IMR-90 (cell line): Measurements from ENCODE around the gene ZFAND5. TPM values are rescaled to one million over a fixed set of nuclear protein-coding genes. Genes with fewer than 3 reads are reported as not detected.

Experiments
- ATAC-seq: fragments of 200-7000 bp; cut with Tn5 transposase; 2 replicates; pipeline ENCODE4 v1.9.1; 2020; ENCODE audit warnings: low read depth, mild to moderate bottlenecking, moderate library complexity
- BruUV-seq: library from RNA; stranded (reverse); fragments of 400-500 nt; replicated peaks from 2 replicates; lab custom pipeline; 2021; lab: Mats Ljungman, UMichigan
- CTCF ChIA-PET: fragments of 300-600 bp; formaldehyde crosslinking; extraction: SDS; loops from one replicate; lab custom pipeline; 2021; ENCODE audit warnings: antibody characterized with exemption; lab: Yijun Ruan, JAX
- POLR2A ChIA-PET: fragments of 300-600 bp; sonication (Branson Sonifier 250); formaldehyde crosslinking; loops from one replicate; lab custom pipeline; 2022; ENCODE audit warnings: antibody characterized with exemption; ENCODE audit not compliant: unreplicated experiment; lab: Charles Lee
- DNase-seq: peaks from one replicate; pipeline ENCODE4 v3.0.0; 2013
- H2AFZ ChIP-seq: replicated peaks from 2 replicates; pipeline ENCODE3; 2013; ENCODE audit warnings: low read length, mild to moderate bottlenecking; ENCODE audit not compliant: poor library complexity
- H2AK5ac ChIP-seq: 2 replicates; pipeline ENCODE4 v1.6.1; 2013; ENCODE audit warnings: low read depth, low read length, inconsistent platforms
- H2AK9ac ChIP-seq: replicated peaks from 2 replicates; pipeline ENCODE3; 2013; ENCODE audit warnings: mild to moderate bottlenecking, low read depth, low read length, moderate library complexity; ENCODE audit not compliant: poor library complexity
- H2BK120ac ChIP-seq: 2 replicates; pipeline ENCODE4 v1.6.1; 2013; ENCODE audit warnings: low read depth, low read length, inconsistent platforms
- H2BK15ac ChIP-seq: 3 replicates; pipeline ENCODE4 v1.6.1; 2013; ENCODE audit warnings: low read depth, low read length, inconsistent platforms
- H2BK20ac ChIP-seq: 2 replicates; pipeline ENCODE4 v1.6.1; 2013; ENCODE audit warnings: low read depth, mild to moderate bottlenecking, inconsistent platforms, low read length, moderate library complexity
- H2BK5ac ChIP-seq: 2 replicates; pipeline ENCODE4 v1.6.1; 2013; ENCODE audit warnings: mild to moderate bottlenecking, low read depth, low read length, inconsistent platforms; ENCODE audit not compliant: poor library complexity, severe bottlenecking
- H3K14ac ChIP-seq: replicated peaks from 2 replicates; pipeline ENCODE4 v1.6.1; 2013; ENCODE audit warnings: low read depth, low read length, inconsistent platforms
- H3K18ac ChIP-seq: 2 replicates; pipeline ENCODE4 v1.6.1; 2013; ENCODE audit warnings: low read depth, low read length, control low read depth
- H3K23ac ChIP-seq: 2 replicates; pipeline ENCODE4 v1.6.1; 2013; ENCODE audit warnings: low read depth, low read length, inconsistent platforms
- H3K27ac ChIP-seq: 2 replicates; pipeline ENCODE4 v1.5.1; 2013; ENCODE audit warnings: mild to moderate bottlenecking, control low read depth, low read length; ENCODE audit not compliant: insufficient read depth
- H3K27me3 ChIP-seq: 2 replicates; pipeline ENCODE4 v1.6.1; 2013; ENCODE audit warnings: low read length; ENCODE audit not compliant: control insufficient read depth, insufficient read depth
- H3K36me3 ChIP-seq: 2 replicates; pipeline ENCODE4 v1.6.1; 2013; ENCODE audit warnings: low read length, mixed read lengths; ENCODE audit not compliant: control insufficient read depth, insufficient read depth
- H3K4ac ChIP-seq: 2 replicates; pipeline ENCODE4 v1.6.1; 2013; ENCODE audit warnings: low read depth, low read length, inconsistent platforms
- H3K4me1 ChIP-seq: 2 replicates; pipeline ENCODE4 v1.6.1; 2013; ENCODE audit warnings: low read length, mixed read lengths; ENCODE audit not compliant: control insufficient read depth, insufficient read depth
- H3K4me2 ChIP-seq: 2 replicates; pipeline ENCODE4 v1.6.1; 2013; ENCODE audit warnings: low read depth, mild to moderate bottlenecking, control low read depth, low read length, moderate library complexity
- H3K4me3 ChIP-seq: 2 replicates; pipeline ENCODE4 v1.5.1; 2013; ENCODE audit warnings: low read depth, mild to moderate bottlenecking, control low read depth, low read length, moderate library complexity; ENCODE audit not compliant: insufficient read depth
- H3K56ac ChIP-seq: 2 replicates; pipeline ENCODE4 v1.6.1; 2013; ENCODE audit warnings: low read length, inconsistent platforms; ENCODE audit not compliant: insufficient read depth; ENCODE audit errors: extremely low read depth
- H3K79me1 ChIP-seq, 2 experiments: 2 replicates each; pipeline ENCODE4 v1.6.1; 2013; ENCODE audit warnings: low read length in 2 of 2, inconsistent platforms in 1 of 2, low read depth in 1 of 2
- H3K9ac ChIP-seq: 2 replicates; pipeline ENCODE4 v1.6.1; 2013; ENCODE audit warnings: low read depth, low read length, control low read depth
- H3K9me1 ChIP-seq: 2 replicates; pipeline ENCODE4 v1.6.1; 2013; ENCODE audit warnings: low read length, inconsistent platforms; ENCODE audit not compliant: insufficient read depth
- H3K9me3 ChIP-seq: 2 replicates; pipeline ENCODE4 v1.6.1; 2013; ENCODE audit warnings: low read length; ENCODE audit not compliant: control insufficient read depth, insufficient read depth
- H4K20me1 ChIP-seq: 2 replicates; pipeline ENCODE4 v1.6.1; 2013; ENCODE audit warnings: low read length, inconsistent platforms; ENCODE audit not compliant: insufficient read depth
- H4K5ac ChIP-seq: 2 replicates; pipeline ENCODE4 v1.6.1; 2013; ENCODE audit warnings: mild to moderate bottlenecking, low read depth, low read length, control low read depth
- H4K8ac ChIP-seq, 2 experiments: 2 replicates each; pipeline ENCODE4 v1.6.1; 2013; ENCODE audit warnings: low read depth in 2 of 2, low read length in 2 of 2, control low read depth in 1 of 2, inconsistent platforms in 1 of 2
- H4K91ac ChIP-seq: 2 replicates; pipeline ENCODE4 v1.6.1; 2013; ENCODE audit warnings: low read depth, low read length, inconsistent platforms; ENCODE audit not compliant: insufficient read depth
- BHLHE40 ChIP-seq: fragments of 150-350 bp; IDR thresholded peaks from 2 replicates; pipeline ENCODE4 v1.6.1; 2016; ENCODE audit warnings: mild to moderate bottlenecking, low read depth, low read length
- MXI1 ChIP-seq: IDR thresholded peaks from 2 replicates; pipeline ENCODE4 v1.6.1; 2012; ENCODE audit warnings: low read depth, mild to moderate bottlenecking, low read length, moderate library complexity, borderline replicate concordance
- NFE2L2 ChIP-seq: fragments of 150-350 bp; IDR thresholded peaks from 2 replicates; pipeline ENCODE4 v1.6.1; 2016; ENCODE audit warnings: low read depth, mild to moderate bottlenecking, low read length
- RAD21 ChIP-seq: IDR thresholded peaks from 2 replicates; pipeline ENCODE4 v1.6.1; 2012; ENCODE audit warnings: low read length, improper control_type of control experiment
- RCOR1 ChIP-seq: IDR thresholded peaks from 2 replicates; pipeline ENCODE4 v1.6.1; 2012; ENCODE audit warnings: mild to moderate bottlenecking, low read length, improper control_type of control experiment; ENCODE audit not compliant: insufficient replicate concordance
- RFX5 ChIP-seq: IDR thresholded peaks from 2 replicates; pipeline ENCODE4 v1.8.0; 2012; ENCODE audit warnings: low read depth, mild to moderate bottlenecking, low read length, moderate library complexity
- USF2 ChIP-seq: fragments of 150-350 bp; IDR thresholded peaks from 2 replicates; pipeline ENCODE4 v1.6.1; 2017; ENCODE audit warnings: mild to moderate bottlenecking, antibody characterized with exemption, low read length, low read depth
- WGBS, 2 experiments: methylation state at CpG; one replicate each; pipeline versions ENCODE4 v1.1.5 to v1.1.7; 2013; ENCODE audit warnings: missing lambda C conversion rate in 2 of 2; ENCODE audit not compliant: insufficient read length in 1 of 2; ENCODE audit errors: extremely low coverage in 2 of 2; 5-methylcytosine and 5-hydroxymethylcytosine counted together
- dilution Hi-C: fragments of 300-500 bp; cut with HindIII; formaldehyde crosslinking; loops from one replicate; pipeline ENCODE4 v1.14.3; 2018; ENCODE audit warnings: low sequenced_read_pairs; ENCODE audit not compliant: unreplicated experiment
- in situ Hi-C: fragments of 300-500 bp; cut with MboI; formaldehyde crosslinking; loops from 3 replicates; pipeline ENCODE4 v1.14.3; 2019; ENCODE audit warnings: low sequenced_read_pairs, inconsistent platforms, mixed read lengths
- intact Hi-C: fragments of 100-400 bp; cut with micrococcal nuclease; formaldehyde crosslinking; loops from 2 replicates; pipeline ENCODE4 v1.10.0; 2022
- polyA plus RNA-seq, 3 experiments: library from polyadenylated mRNA; depleted of rRNA; stranded (reverse); fragments of >200 nt; gene quantifications; 2 replicates each; pipeline ENCODE4 v1.2.3, GENCODE V29; 2012; ENCODE audit warnings: low replicate concordance in 1 of 3
- total RNA-seq: library from RNA; depleted of rRNA; stranded (reverse); fragments of >200 nt; gene quantifications from 2 replicates; pipeline ENCODE4 v1.2.3, GENCODE V29; 2012

ZFAND5 gene
- total and polyA plus RNA-seq, 2 of the 4 experiments (the other 2 are of a cell fraction) = 35.8 to 85.2 TPM

DNA sequence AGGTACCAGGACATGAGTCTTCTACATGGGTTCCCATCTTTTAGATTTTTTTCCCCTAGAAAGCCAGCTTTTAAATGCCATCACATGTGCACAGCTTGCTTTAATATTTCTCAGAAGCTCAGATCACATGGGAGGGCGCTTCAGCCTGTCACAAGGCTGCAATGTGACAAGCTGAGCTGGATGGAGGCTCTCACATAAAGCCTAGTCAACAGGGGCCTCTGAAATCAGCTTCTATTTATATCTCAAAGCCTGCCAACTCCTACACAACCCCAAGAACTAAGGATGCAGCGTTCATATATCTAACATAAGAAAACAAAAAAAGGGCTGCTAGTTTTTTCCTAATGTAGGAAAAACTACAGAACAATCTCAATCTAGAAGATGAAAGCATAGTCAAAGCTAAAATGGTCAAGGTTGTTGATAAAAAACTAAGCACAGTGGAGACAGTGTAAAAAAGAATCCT, 2.3 kb downstream of the ZFAND5 start:
- no TSS peak for BruUV-seq
- no peaks in the 10 kb centered on the region for H3K27me3 ChIP-seq
- peak overlapping the region; percentile 88; the same call in 1 of the 2 replicates for H3K23ac ChIP-seq
- H3K9ac ChIP-seq = peak overlapping the region; percentile 100
- dilution Hi-C loops (no loop called here), intact Hi-C loops (loop anchor here (1.0 to 5.0 kb wide), 2 partner anchors 230 to 460 kb away; no protein-coding TSS in a partner anchor), in situ Hi-C loops (loop anchor here (5.0 kb wide), 1 partner anchor 230 kb away; no protein-coding TSS in a partner anchor)
- peaks cover 19% of the 10 kb centered on the region for H3K36me3 ChIP-seq
- peak overlapping the region; percentile 11 for H3K14ac ChIP-seq
- peak; percentile 76 for DNase-seq
- ATAC-seq = no peak
- no peak overlapping the region for H2BK15ac ChIP-seq
- peak overlapping the region; percentile 9; the same call in 1 of the 2 replicates for H4K5ac ChIP-seq
- H4K91ac ChIP-seq = no peak overlapping the region; the same call in 1 of the 2 replicates
- H3K18ac ChIP-seq = peak overlapping the region; percentile 85
- WGBS, 2 experiments = no CpG with 5 or more reads among the region's 2 CpGs
- POLR2A ChIA-PET = interaction anchor here (0.5 to 4.8 kb wide), 12 partner anchors 21 to 294 kb away, joined by 3 to 27 read pairs (median 4); no protein-coding TSS in a partner anchor
- peak overlapping the region; percentile 20 for H3K4ac ChIP-seq
- H2BK120ac ChIP-seq = peak overlapping the region; percentile 23
- no peak for TF ChIP-seq RFX5
- TF ChIP-seq NFE2L2 = no peak
- peak; percentile 93 for TF ChIP-seq MXI1
- TF ChIP-seq USF2 = peak; percentile 74; the same call in 1 of the 2 replicates
- no peak for TF ChIP-seq RCOR1
- TF ChIP-seq RAD21 = no peak
- no peak for TF ChIP-seq BHLHE40
- CTCF ChIA-PET = interaction anchor here (0.6 to 1.0 kb wide), 3 partner anchors 46 to 459 kb away, joined by 3 to 4 read pairs (median 3); no protein-coding TSS in a partner anchor
- H2BK5ac ChIP-seq = peak overlapping the region; percentile 99
- no peaks in the 10 kb centered on the region for H3K9me3 ChIP-seq
- H3K79me1 ChIP-seq = peaks cover 0 to 16% of the 10 kb centered on the region in 2 experiments; a peak in 2 of 4 replicates
- peak overlapping the region; percentile 99 for H3K4me2 ChIP-seq
- H4K20me1 ChIP-seq = peaks cover 66% of the 10 kb centered on the region
- no peaks in the 10 kb centered on the region; the same call in 1 of the 2 replicates for H3K9me1 ChIP-seq
- H3K4me3 ChIP-seq = peak overlapping the region; percentile 99
- no peak overlapping the region for H2AK9ac ChIP-seq
- peaks cover 9% of the 10 kb centered on the region for H3K4me1 ChIP-seq
- H3K56ac ChIP-seq = peak overlapping the region; percentile 99; the same call in 1 of the 2 replicates
- peak overlapping the region in 1 of 2 experiments; percentile 16; a peak in 2 of 4 replicates for H4K8ac ChIP-seq
- H2BK20ac ChIP-seq = no peak overlapping the region
- peak overlapping the region; percentile 81 for H3K27ac ChIP-seq
- no peak overlapping the region for H2AFZ ChIP-seq
- no peak overlapping the region for H2AK5ac ChIP-seq
